Measurements from ENCODE around the gene ZSCAN21. TPM values are rescaled to one million over a fixed set of nuclear protein-coding genes. Genes with fewer than 3 reads are reported as not detected.

The ZSCAN21 gene
- polyA plus RNA-seq, 2 of the 4 experiments (the other 2 are of a cell fraction) = 9.1 to 18.3 TPM

GRCh38 chr7:100072462-100072861, 22.9 kb downstream of the ZSCAN21 start:
- ATAC-seq (no peak), DNase-seq (ENCODE audit: low read depth in 1 of 2, low spot score in 1 of 2) (no peak), FAIRE-seq (no peak)
- WGBS (ENCODE audit: missing lambda C conversion rate) = 94% methylated on average over 10 of the region's 10 CpGs
- Histone ChIP-seq H3K4me2 (no peak overlapping the region), H3K4me3 (no peak overlapping the region), H3K27ac (no peak overlapping the region), H3K9me3 (peaks cover 100% of the 10 kb centered on the region), H3K4me1 (no peaks in the 10 kb centered on the region)
- CTCF ChIA-PET = interaction anchor here (0.9 to 1.1 kb wide), 4 partner anchors 8 to 95 kb away, joined by 3 to 4 read pairs (median 3); no protein-coding TSS in a partner anchor
- TF ChIP-seq SREBF2 (IDR thresholded peaks at IDR 0.05) = no peak
- no peak for TF ChIP-seq RARB (CRISPR knock-in tag; IDR thresholded peaks at IDR 0.05)
- TF ChIP-seq ZSCAN20 (CRISPR knock-in tag; IDR thresholded peaks at IDR 0.05) = no peak
- no peak for TF ChIP-seq ZC3H11A (IDR thresholded peaks at IDR 0.05)
- TF ChIP-seq ZNF302 (CRISPR knock-in tag; IDR thresholded peaks at IDR 0.05) = no peak
- TF ChIP-seq EHMT2 (IDR thresholded peaks at IDR 0.05; ENCODE audit: low read depth) = no peak
- TF ChIP-seq, protein P1, sequence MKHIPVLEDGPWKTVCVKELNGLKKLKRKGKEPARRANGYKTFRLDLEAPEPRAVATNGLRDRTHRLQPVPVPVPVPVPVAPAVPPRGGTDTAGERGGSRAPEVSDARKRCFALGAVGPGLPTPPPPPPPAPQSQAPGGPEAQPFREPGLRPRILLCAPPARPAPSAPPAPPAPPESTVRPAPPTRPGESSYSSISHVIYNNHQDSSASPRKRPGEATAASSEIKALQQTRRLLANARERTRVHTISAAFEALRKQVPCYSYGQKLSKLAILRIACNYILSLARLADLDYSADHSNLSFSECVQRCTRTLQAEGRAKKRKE (CRISPR knock-in tag; IDR thresholded peaks at IDR 0.05; ENCODE audit: low read depth) = no peak
- no peak for TF ChIP-seq HEYL (CRISPR knock-in tag; IDR thresholded peaks at IDR 0.05)
- no peak for TF ChIP-seq CHD4 (IDR thresholded peaks at IDR 0.05; ENCODE audit: borderline replicate concordance)
- TF ChIP-seq RFX5 (IDR thresholded peaks at IDR 0.05) = no peak
- POLR2A ChIA-PET = interaction anchor here (1.9 kb wide), 1 partner anchor 28 kb away, joined by 5 read pairs; the partner anchor contains the start of genes AP4M1 and MCM7

- CTCF ChIA-PET = interaction anchor here (0.5 to 1.7 kb wide), 4 partner anchors 25 to 538 kb away, joined by 3 to 4 read pairs (median 4); no protein-coding TSS in a partner anchor
Observed at GRCh38 chr7:100074841-100075240, 25.3 kb downstream of the ZSCAN21 start.

DNA sequence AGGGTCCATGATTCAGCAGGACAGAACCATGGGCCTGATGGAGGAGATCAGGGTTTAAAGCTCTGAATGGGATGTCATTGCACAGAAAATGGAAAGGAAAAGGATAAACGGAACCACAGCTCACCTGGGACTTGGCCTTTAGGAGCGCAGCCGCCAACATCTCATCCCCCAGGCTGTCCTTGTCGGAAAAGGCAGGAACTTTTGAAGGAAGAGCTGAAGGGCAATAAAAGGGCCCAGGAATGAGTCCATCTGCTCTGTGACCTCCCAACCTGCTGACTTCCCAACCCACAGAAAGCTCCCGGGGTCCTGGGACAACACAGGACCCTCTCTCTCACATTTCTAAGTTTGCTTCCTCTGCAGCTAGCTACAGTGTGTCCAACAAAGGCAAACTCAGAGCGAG, 25.8 kb downstream of the ZSCAN21 start:
- H3K9me3 ChIP-seq = peaks cover 83% of the 10 kb centered on the region
- POLR2A ChIA-PET = no interaction called here
- no peak overlapping the region for H3K4me3 ChIP-seq
- FAIRE-seq = no peak
- H3K27ac ChIP-seq = no peak overlapping the region
- no peak for TF ChIP-seq FOSL2 (IDR thresholded peaks at IDR 0.05)
- TF ChIP-seq FOSL2 (CRISPR knock-in tag; IDR thresholded peaks at IDR 0.05) = no peak
- TF ChIP-seq, protein P2, sequence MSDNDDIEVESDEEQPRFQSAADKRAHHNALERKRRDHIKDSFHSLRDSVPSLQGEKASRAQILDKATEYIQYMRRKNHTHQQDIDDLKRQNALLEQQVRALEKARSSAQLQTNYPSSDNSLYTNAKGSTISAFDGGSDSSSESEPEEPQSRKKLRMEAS (IDR thresholded peaks at IDR 0.05) = no peak
- TF ChIP-seq RAD21 (conservative IDR thresholded peaks at IDR 0.05 in 1 of 2, IDR thresholded peaks at IDR 0.05 in 1 of 2) = no peak
- TF ChIP-seq BHLHE40 (IDR thresholded peaks at IDR 0.05; ENCODE audit: low read depth, low read length) = no peak
- TF ChIP-seq MYC (IDR thresholded peaks at IDR 0.05; ENCODE audit: borderline replicate concordance, low read length) = no peak
- no peak for TF ChIP-seq HOXB13 (CRISPR knock-in tag; IDR thresholded peaks at IDR 0.05; ENCODE audit: low read depth)
- no peak for TF ChIP-seq ZNF302 (CRISPR knock-in tag; IDR thresholded peaks at IDR 0.05)
- no peak for TF ChIP-seq EHMT2 (IDR thresholded peaks at IDR 0.05; ENCODE audit: low read depth)
- TF ChIP-seq MAZ (IDR thresholded peaks at IDR 0.05; ENCODE audit: borderline replicate concordance, low read depth, low read length) = no peak
- TF ChIP-seq, protein P1 (CRISPR knock-in tag; IDR thresholded peaks at IDR 0.05; ENCODE audit: low read depth) = no peak
- no peak overlapping the region for H3K4me2 ChIP-seq
- CTCF ChIA-PET = interaction anchor here (0.5 to 1.2 kb wide), 5 partner anchors 12 to 552 kb away, joined by 3 to 4 read pairs (median 3); no protein-coding TSS in a partner anchor
- peaks cover 6% of the 10 kb centered on the region; the same call in 1 of the 3 replicates for H3K4me1 ChIP-seq
- DNase-seq (ENCODE audit: low read depth in 1 of 2, low spot score in 1 of 2) = no peak
- ATAC-seq = no peak
- WGBS (ENCODE audit: missing lambda C conversion rate) = 94% methylated on average over 6 of the region's 6 CpGs

More at GRCh38 chr7:100074841-100075240, 25.3 kb downstream of the ZSCAN21 start:
- POLR2A ChIA-PET = no interaction called here
- WGBS (ENCODE audit: missing lambda C conversion rate) = 97% methylated on average over 7 of the region's 7 CpGs
- no peak for FAIRE-seq
- Histone ChIP-seq H3K27ac (no peak overlapping the region), H3K4me1 (peaks cover under 1% of the 10 kb centered on the region; the same call in 1 of the 3 replicates), H3K4me3 (no peak overlapping the region), H3K4me2 (no peak overlapping the region), H3K9me3 (peaks cover 89% of the 10 kb centered on the region)
- TF ChIP-seq MAFK (IDR thresholded peaks at IDR 0.05; ENCODE audit: partially characterized antibody) (peak; percentile 92), RARB (CRISPR knock-in tag; IDR thresholded peaks at IDR 0.05) (no peak)
- no peak for DNase-seq (ENCODE audit: low read depth in 1 of 2, low spot score in 1 of 2)
- ATAC-seq = no peak
